Activated effector memory CD4-positive, alpha-beta T cell treated with anti-CD3 and anti-CD28 coated beads, Interleukin-2, amount 50 U/mL, for 16 hours (primary cell): ENCODE measurements around the gene RPL36AL.

ENCODE experiments used
- DNase-seq: peaks from one replicate; pipeline ENCODE4 v3.0.0-alpha.2; 2020

The RPL36AL gene

DNA sequence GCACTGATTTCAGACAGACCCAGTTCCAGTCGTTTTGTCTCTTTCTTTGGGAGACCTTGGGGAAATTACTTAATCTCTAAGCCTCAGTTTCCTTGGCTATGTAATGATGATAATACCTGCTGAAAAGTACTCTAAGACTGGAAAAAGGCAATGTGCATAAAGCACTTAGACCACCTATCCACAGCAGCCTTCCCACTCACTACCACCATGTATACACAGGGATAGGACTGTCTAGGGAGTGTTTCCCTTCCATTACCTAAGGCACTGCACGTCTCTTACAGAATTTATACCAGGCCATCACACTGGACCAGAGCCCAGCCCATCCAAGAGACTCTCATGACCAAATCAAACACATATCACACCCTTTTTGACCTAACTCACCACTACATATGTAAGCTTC, 40.6 kb downstream of the RPL36AL start:
- DNase-seq: no peak

DNA sequence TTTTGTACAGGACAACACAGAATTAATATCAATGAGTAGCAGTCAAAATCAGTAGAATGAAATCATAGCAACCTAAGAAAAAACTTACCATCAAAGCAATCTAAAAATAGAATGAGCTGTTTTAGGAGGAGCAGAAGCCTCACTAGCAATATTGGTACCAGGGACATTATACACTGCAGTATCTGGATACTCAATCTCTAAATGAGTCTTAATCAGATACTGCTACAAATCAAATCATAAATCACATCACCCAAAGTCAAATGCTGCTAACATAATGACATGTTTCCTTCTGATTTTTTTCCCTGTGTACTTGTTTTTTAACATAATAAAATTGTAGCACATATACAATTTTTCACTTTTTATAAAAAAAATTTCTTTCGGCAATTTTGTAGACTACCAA, 42.3 kb downstream of the RPL36AL start:
- no peak for DNase-seq

- no peak for DNase-seq
Observed at GRCh38 chr14:49574038-49574437, 46.4 kb downstream of the RPL36AL start.

GRCh38 chr14:49569281-49569680, 51.1 kb downstream of the RPL36AL start:
- no peak for DNase-seq
